PC-9 (cell line): ENCODE data around the gene TNIK. TPM values are rescaled to one million over a fixed set of nuclear protein-coding genes. Genes with fewer than 3 reads are reported as not detected.

ENCODE experiments used
- BruUV-seq: library from RNA; stranded (reverse); fragments of 400-500 nt; replicated peaks from 2 replicates; lab custom pipeline; 2021; lab: Mats Ljungman, UMichigan
- CTCF ChIA-PET: fragments of 300-600 bp; sonication (Branson Sonifier 250); formaldehyde crosslinking; loops from one replicate; lab custom pipeline; 2022; ENCODE audit warnings: antibody characterized with exemption; lab: Charles Lee
- POLR2A ChIA-PET: fragments of 300-600 bp; sonication (Branson Sonifier 250); formaldehyde crosslinking; loops from one replicate; lab custom pipeline; 2022; ENCODE audit warnings: antibody characterized with exemption; ENCODE audit not compliant: unreplicated experiment; lab: Charles Lee
- DNase-seq, 2 experiments: peaks; one replicate each; pipeline versions ENCODE4 v3.0.0 to v3.0.0-alpha.2; 2015 to 2022; ENCODE audit warnings: mixed read lengths in 1 of 2
- H2AFZ ChIP-seq: fragments of 200-600 bp; sonication (generic); 2 replicates; pipeline ENCODE4 v1.8.1; 2017; ENCODE audit warnings: antibody characterized with exemption
- H3F3A ChIP-seq: fragments of 200-600 bp; sonication (generic); 2 replicates; pipeline ENCODE4 v1.8.1; 2017; ENCODE audit warnings: antibody characterized with exemption, mild to moderate bottlenecking, low read depth; ENCODE audit not compliant: insufficient read depth
- H3K27ac ChIP-seq: fragments of 200-600 bp; sonication (generic); 2 replicates; pipeline ENCODE4 v1.6.1; 2016; ENCODE audit warnings: mixed run types
- H3K27me3 ChIP-seq: fragments of 200-600 bp; sonication (generic); 2 replicates; pipeline ENCODE4 v1.6.1; 2016; ENCODE audit warnings: low read depth, mixed run types; ENCODE audit not compliant: insufficient read depth
- H3K36me3 ChIP-seq: fragments of 200-600 bp; sonication (generic); 2 replicates; pipeline ENCODE4 v1.6.1; 2016; ENCODE audit warnings: low read depth, mixed run types
- H3K4me1 ChIP-seq: fragments of 200-600 bp; sonication (generic); replicated peaks from 2 replicates; pipeline ENCODE4 v1.6.1; 2016; ENCODE audit warnings: mixed run types; ENCODE audit not compliant: insufficient read depth
- H3K4me2 ChIP-seq: fragments of 200-600 bp; sonication (generic); 2 replicates; pipeline ENCODE4 v1.6.1; 2017; ENCODE audit warnings: mixed run types
- H3K4me3 ChIP-seq: fragments of 200-600 bp; sonication (generic); 2 replicates; pipeline ENCODE4 v1.6.1; 2016; ENCODE audit warnings: mixed run types
- H3K79me2 ChIP-seq: fragments of 200-600 bp; sonication (generic); 2 replicates; pipeline ENCODE4 v1.6.1; 2017; ENCODE audit warnings: low read depth, mixed run types
- H3K9me2 ChIP-seq: fragments of 200-600 bp; sonication (generic); 2 replicates; pipeline ENCODE4 v1.8.1; 2017; ENCODE audit warnings: mild to moderate bottlenecking; ENCODE audit not compliant: insufficient read depth
- H3K9me3 ChIP-seq: fragments of 200-600 bp; sonication (generic); 2 replicates; pipeline ENCODE4 v1.8.1; 2016; ENCODE audit warnings: low read depth; ENCODE audit not compliant: insufficient read depth
- H4K20me1 ChIP-seq: fragments of 200-600 bp; sonication (generic); 2 replicates; pipeline ENCODE4 v1.8.1; 2017; ENCODE audit not compliant: insufficient read depth
- EZH2 ChIP-seq: fragments of 200-600 bp; sonication (generic); IDR thresholded peaks from 2 replicates; pipeline ENCODE4 v1.8.0; 2017; ENCODE audit warnings: antibody characterized with exemption, low read depth
- intact Hi-C: fragments of 100-400 bp; cut with micrococcal nuclease; formaldehyde crosslinking; loops from one replicate; pipeline ENCODE4 v1.10.0; 2022; ENCODE audit not compliant: unreplicated experiment
- total RNA-seq: library from RNA; stranded (reverse); gene quantifications from 2 replicates; pipeline ENCODE4 v1.2.3, GENCODE V29; 2021
- TF ChIP-seq, protein P1 (sequence below): fragments of 200-600 bp; sonication (generic); conservative IDR thresholded peaks from 2 replicates; pipeline ENCODE4 v1.6.1; 2017; ENCODE audit warnings: mixed run types, antibody characterized with exemption, mild to moderate bottlenecking, moderate library complexity

Gene TNIK
- total RNA-seq, 1 experiment from 2014 or later: 30.7 TPM

DNA sequence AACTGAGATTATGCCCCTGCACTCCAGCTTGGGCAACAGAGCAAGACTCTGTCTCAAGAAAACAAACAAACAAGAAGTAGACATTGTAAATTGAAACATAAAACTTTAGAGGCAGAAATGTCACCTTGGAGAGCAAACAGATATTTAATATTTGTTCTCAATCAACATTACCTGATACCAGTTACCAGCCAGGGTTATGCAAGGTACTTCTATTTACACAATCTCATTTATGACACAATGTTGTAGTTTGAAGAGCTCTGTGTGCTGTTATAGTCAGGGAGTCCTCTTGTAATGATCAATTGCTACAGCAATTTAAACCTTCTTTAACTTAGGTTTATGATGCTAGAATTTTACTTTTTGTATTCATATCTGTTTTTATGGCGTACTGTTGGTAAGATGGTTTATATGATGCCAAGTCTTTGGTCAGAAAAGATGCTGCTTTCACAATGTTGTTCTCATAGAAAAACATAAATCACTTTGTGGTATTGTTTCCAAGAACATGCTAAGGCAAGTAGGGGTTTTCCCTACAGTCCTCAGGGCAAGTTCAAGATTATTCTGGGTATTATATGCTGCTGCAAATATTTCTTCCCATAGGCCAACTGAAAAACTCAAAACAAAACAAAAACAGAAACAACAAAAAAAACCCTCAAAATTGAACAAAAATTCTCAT is 173.5 kb downstream of the TNIK start:
- no peak overlapping the region for H2AFZ ChIP-seq
- H3F3A ChIP-seq: no peaks in the 10 kb centered on the region; the same call in 1 of the 2 replicates
- H3K27ac ChIP-seq: no peak overlapping the region
- no TSS peak for BruUV-seq
- peak in 1 of 2 experiments; percentile 71 for DNase-seq
- TF ChIP-seq EZH2: no peak
- TF ChIP-seq, protein P1, sequence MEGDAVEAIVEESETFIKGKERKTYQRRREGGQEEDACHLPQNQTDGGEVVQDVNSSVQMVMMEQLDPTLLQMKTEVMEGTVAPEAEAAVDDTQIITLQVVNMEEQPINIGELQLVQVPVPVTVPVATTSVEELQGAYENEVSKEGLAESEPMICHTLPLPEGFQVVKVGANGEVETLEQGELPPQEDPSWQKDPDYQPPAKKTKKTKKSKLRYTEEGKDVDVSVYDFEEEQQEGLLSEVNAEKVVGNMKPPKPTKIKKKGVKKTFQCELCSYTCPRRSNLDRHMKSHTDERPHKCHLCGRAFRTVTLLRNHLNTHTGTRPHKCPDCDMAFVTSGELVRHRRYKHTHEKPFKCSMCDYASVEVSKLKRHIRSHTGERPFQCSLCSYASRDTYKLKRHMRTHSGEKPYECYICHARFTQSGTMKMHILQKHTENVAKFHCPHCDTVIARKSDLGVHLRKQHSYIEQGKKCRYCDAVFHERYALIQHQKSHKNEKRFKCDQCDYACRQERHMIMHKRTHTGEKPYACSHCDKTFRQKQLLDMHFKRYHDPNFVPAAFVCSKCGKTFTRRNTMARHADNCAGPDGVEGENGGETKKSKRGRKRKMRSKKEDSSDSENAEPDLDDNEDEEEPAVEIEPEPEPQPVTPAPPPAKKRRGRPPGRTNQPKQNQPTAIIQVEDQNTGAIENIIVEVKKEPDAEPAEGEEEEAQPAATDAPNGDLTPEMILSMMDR: no peak
- no peak overlapping the region for H3K4me3 ChIP-seq
- H3K27me3 ChIP-seq: no peaks in the 10 kb centered on the region
- peaks cover 10% of the 10 kb centered on the region for H3K4me1 ChIP-seq
- no peak overlapping the region for H3K4me2 ChIP-seq
- ChIA-PET POLR2A (no interaction called here), CTCF (no interaction called here)
- intact Hi-C loops: no loop called here
- peaks cover 5% of the 10 kb centered on the region; the same call in 1 of the 2 replicates for H3K79me2 ChIP-seq
- H3K9me3 ChIP-seq: no peaks in the 10 kb centered on the region
- H4K20me1 ChIP-seq: no peaks in the 10 kb centered on the region
- no peaks in the 10 kb centered on the region for H3K36me3 ChIP-seq
- no peaks in the 10 kb centered on the region for H3K9me2 ChIP-seq

GRCh38 chr3:171285287-171285686 is 174.9 kb downstream of the TNIK start:
- intact Hi-C loops: no loop called here
- H3K27me3 ChIP-seq: no peaks in the 10 kb centered on the region
- no TSS peak for BruUV-seq
- H3K27ac ChIP-seq: no peak overlapping the region
- ChIA-PET CTCF (no interaction called here), POLR2A (interaction anchor here (0.6 kb wide), 2 partner anchors 16 to 36 kb away, joined by 3 to 4 read pairs; no protein-coding TSS in a partner anchor)
- H4K20me1 ChIP-seq: no peaks in the 10 kb centered on the region
- H3K4me3 ChIP-seq: no peak overlapping the region
- no peaks in the 10 kb centered on the region for H3K9me2 ChIP-seq
- H3K4me1 ChIP-seq: peaks cover 10% of the 10 kb centered on the region
- DNase-seq: no peak
- no peaks in the 10 kb centered on the region for H3K36me3 ChIP-seq
- TF ChIP-seq EZH2: no peak
- TF ChIP-seq, protein P1: no peak
- peaks cover 5% of the 10 kb centered on the region; the same call in 1 of the 2 replicates for H3K79me2 ChIP-seq
- no peaks in the 10 kb centered on the region for H3F3A ChIP-seq
- no peak overlapping the region for H3K4me2 ChIP-seq
- no peak overlapping the region for H2AFZ ChIP-seq
- no peaks in the 10 kb centered on the region for H3K9me3 ChIP-seq

DNA sequence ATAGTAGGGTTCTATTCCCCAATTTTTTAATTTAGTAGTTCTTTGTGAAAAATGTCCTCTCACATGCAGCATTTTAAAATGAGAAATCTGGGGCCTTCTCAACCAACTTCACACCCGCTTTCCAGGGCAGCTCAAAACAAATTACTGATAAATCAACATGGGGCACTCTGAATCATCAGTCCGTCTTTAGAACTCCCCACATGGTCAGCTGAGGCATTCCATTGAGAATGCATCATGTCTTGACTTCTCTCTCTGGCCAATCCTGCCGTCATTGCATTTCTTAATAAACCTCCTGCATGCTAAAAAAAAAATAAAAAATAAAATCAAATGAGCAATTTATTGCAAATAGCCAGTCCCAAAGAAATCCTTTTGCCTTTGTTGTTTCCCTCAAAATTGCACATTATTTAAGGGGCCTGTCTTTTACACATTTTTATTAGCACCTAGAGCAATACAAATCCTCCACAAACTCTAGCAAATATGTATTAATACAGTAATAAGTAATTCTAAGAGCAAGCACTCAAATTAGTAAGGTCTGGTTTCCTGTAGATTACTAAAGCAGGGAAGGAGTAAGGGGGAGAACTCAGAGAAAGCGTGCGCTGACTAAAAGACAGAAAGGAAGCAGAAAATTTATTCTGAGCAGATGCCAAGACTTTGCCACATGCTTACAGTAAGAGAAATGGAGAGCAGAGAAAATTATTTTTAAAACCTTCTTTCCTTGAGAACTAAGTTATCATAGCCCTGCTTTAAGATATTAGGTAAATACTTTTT is 175.7 kb downstream of the TNIK start:
- H3K4me1 ChIP-seq: peaks cover 10% of the 10 kb centered on the region
- ChIA-PET CTCF (no interaction called here), POLR2A (interaction anchor here (0.6 to 0.8 kb wide), 5 partner anchors 15 to 253 kb away, joined by 3 to 6 read pairs (median 4); no protein-coding TSS in a partner anchor)
- no peaks in the 10 kb centered on the region for H3K9me2 ChIP-seq
- H3K4me3 ChIP-seq: no peak overlapping the region
- intact Hi-C loops: no loop called here
- H4K20me1 ChIP-seq: no peaks in the 10 kb centered on the region
- DNase-seq: peak; percentile 35 to 52
- no peaks in the 10 kb centered on the region for H3F3A ChIP-seq
- BruUV-seq: no TSS peak
- no peak for TF ChIP-seq EZH2
- TF ChIP-seq, protein P1: no peak
- no peak overlapping the region for H3K4me2 ChIP-seq
- H2AFZ ChIP-seq: no peak overlapping the region
- H3K27me3 ChIP-seq: no peaks in the 10 kb centered on the region
- H3K9me3 ChIP-seq: no peaks in the 10 kb centered on the region
- H3K79me2 ChIP-seq: peaks cover 9% of the 10 kb centered on the region; the same call in 1 of the 2 replicates
- no peaks in the 10 kb centered on the region for H3K36me3 ChIP-seq
- H3K27ac ChIP-seq: no peak overlapping the region
